BJ (cell line): Measurements from ENCODE around the gene OPN1SW. TPM values are rescaled to one million over a fixed set of nuclear protein-coding genes. Genes with fewer than 3 reads are reported as not detected.

ENCODE experiments used
- CTCF ChIA-PET: fragments of 350-600 bp; formaldehyde crosslinking; extraction: SDS; loops from one replicate; lab custom pipeline; 2021; ENCODE audit warnings: antibody characterized with exemption, inconsistent platforms; lab: Yijun Ruan, JAX
- POLR2A ChIA-PET: fragments of 300-600 bp; sonication (Branson Sonifier 250); formaldehyde crosslinking; extraction: SDS; loops from one replicate; lab custom pipeline; 2021; ENCODE audit warnings: antibody characterized with exemption; lab: Charles Lee
- DNase-seq: peaks from one replicate; pipeline ENCODE4 v3.0.0-alpha.2; 2011; ENCODE audit warnings: low read depth
- H3K27me3 ChIP-seq: 2 replicates; pipeline ENCODE4 v1.6.0; 2011; ENCODE audit warnings: low read length; ENCODE audit not compliant: control insufficient read depth, insufficient read depth
- H3K36me3 ChIP-seq: 2 replicates; pipeline ENCODE4 v1.5.1; 2011; ENCODE audit warnings: low read length; ENCODE audit not compliant: control insufficient read depth, insufficient read depth
- H3K4me3 ChIP-seq: 2 replicates; pipeline ENCODE4 v1.5.1; 2011; ENCODE audit warnings: low read depth, mild to moderate bottlenecking, control low read depth, low read length
- polyA plus RNA-seq: library from polyadenylated mRNA; depleted of rRNA; stranded (reverse); fragments of >200 nt; gene quantifications from 2 replicates; pipeline ENCODE4 v1.2.3, GENCODE V29; 2011
- TF ChIP-seq, protein P1 (sequence below): IDR thresholded peaks from 2 replicates; pipeline ENCODE4 v1.5.1; 2011; ENCODE audit warnings: low read depth, mild to moderate bottlenecking, control low read depth, inconsistent platforms, low read length, moderate library complexity; ENCODE audit not compliant: insufficient read depth

The OPN1SW gene
- polyA plus RNA-seq, 1 experiment, result not detected

DNA sequence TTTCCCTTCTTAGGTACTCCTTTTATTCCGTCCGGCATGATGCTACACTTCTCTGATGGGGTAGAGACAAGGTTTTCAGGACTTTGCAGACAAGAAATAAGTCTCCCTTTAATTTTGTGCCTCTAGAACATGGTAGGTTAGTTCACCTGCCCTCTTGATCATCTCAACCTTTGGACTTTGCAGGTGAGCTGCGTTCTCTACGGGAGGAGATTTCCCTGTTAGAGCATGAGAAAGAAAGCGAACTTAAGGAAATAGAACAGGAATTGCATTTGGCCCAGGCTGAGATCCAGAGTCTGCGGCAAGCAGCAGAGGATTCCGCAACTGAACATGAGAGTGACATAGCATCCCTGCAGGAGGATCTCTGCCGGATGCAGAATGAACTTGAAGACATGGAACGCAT lies 25.4 kb upstream of the OPN1SW start:
- Histone ChIP-seq H3K27me3 (no peaks in the 10 kb centered on the region), H3K36me3 (peaks cover 12% of the 10 kb centered on the region), H3K4me3 (no peak overlapping the region)
- CTCF ChIA-PET, result interaction anchor here (0.8 kb wide), 1 partner anchor 16 kb away, joined by 3 read pairs; no protein-coding TSS in a partner anchor
- TF ChIP-seq, protein P1, sequence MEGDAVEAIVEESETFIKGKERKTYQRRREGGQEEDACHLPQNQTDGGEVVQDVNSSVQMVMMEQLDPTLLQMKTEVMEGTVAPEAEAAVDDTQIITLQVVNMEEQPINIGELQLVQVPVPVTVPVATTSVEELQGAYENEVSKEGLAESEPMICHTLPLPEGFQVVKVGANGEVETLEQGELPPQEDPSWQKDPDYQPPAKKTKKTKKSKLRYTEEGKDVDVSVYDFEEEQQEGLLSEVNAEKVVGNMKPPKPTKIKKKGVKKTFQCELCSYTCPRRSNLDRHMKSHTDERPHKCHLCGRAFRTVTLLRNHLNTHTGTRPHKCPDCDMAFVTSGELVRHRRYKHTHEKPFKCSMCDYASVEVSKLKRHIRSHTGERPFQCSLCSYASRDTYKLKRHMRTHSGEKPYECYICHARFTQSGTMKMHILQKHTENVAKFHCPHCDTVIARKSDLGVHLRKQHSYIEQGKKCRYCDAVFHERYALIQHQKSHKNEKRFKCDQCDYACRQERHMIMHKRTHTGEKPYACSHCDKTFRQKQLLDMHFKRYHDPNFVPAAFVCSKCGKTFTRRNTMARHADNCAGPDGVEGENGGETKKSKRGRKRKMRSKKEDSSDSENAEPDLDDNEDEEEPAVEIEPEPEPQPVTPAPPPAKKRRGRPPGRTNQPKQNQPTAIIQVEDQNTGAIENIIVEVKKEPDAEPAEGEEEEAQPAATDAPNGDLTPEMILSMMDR, result no peak
- no peak for DNase-seq
- POLR2A ChIA-PET, result no interaction called here

DNA sequence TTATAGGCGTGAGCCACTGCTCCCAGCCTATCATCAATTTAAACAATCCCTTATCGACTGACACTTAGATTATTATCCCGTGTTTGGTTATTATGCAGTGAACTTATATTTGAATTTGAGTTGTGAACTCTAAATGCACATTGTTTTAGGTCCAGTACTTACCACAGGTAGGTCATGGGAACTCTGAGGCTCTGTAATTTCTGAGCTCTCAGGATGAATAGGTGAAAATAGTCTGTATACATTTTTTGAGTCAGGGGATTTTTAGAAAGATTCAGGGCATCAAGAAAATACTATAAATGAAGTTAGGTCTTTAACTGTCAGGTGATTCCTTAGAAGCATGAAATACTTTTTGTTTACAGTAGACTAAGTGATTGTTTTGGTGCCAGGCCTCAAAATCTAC lies 25.0 kb upstream of the OPN1SW start:
- no peak for DNase-seq
- TF ChIP-seq, protein P1, result no peak
- peaks cover 8% of the 10 kb centered on the region for H3K36me3 ChIP-seq
- POLR2A ChIA-PET, result no interaction called here
- CTCF ChIA-PET, result interaction anchor here (0.6 to 0.8 kb wide), 2 partner anchors 13 to 16 kb away, joined by 3 to 4 read pairs; no protein-coding TSS in a partner anchor
- H3K4me3 ChIP-seq, result no peak overlapping the region
- H3K27me3 ChIP-seq, result no peaks in the 10 kb centered on the region

DNA sequence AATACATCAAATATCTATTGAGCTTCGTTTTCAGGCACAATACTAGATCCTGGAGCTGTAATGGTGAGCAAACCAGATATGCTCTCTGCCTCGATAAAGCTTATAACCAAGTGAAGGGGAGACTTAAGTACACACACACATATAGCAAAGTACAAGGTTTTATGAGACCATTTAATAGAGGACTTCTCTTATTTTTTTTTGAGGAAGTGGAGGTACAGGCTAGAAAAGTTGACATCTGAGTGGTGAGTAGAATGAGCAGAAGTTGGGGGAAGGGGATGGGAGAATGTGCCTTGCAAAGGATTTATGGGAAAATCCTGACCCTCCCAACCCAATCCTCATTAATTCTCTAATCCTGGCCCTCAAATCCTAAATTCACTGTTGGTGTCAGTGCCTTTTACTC lies 23.9 kb upstream of the OPN1SW start:
- CTCF ChIA-PET, result interaction anchor here (1.0 kb wide), 1 partner anchor 11 kb away, joined by 3 read pairs; no protein-coding TSS in a partner anchor
- no peak overlapping the region for H3K4me3 ChIP-seq
- POLR2A ChIA-PET, result no interaction called here
- TF ChIP-seq, protein P1, result no peak
- DNase-seq, result no peak
- peaks cover 3% of the 10 kb centered on the region for H3K36me3 ChIP-seq
- no peaks in the 10 kb centered on the region for H3K27me3 ChIP-seq

DNA sequence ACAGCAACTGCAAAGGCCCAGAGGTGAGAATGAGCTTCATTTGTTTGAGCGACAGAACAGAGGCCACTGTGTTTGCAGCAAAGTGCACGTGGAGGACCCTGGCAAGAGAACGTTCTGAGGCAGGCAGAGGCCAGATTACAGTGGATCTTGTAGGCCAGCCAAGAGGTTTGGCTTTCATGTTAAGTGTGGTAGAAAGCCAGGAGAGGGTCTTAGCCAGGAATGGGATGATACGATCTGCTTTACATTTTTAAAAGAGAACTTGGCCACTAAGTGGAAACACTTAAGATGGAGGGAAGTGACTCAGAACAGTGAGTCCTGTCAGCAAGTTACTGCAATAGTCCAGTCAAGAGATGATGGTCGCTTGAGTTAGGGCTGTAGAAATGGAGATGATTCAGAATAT lies 20.7 kb upstream of the OPN1SW start:
- Histone ChIP-seq H3K27me3 (no peaks in the 10 kb centered on the region), H3K36me3 (peaks cover 3% of the 10 kb centered on the region; the same call in 1 of the 2 replicates), H3K4me3 (no peak overlapping the region)
- DNase-seq, result no peak
- TF ChIP-seq, protein P1, result no peak
- ChIA-PET CTCF (interaction anchor here (1.3 to 1.5 kb wide), 2 partner anchors 14 to 87 kb away, joined by 4 read pairs; no protein-coding TSS in a partner anchor), POLR2A (no interaction called here)

DNA sequence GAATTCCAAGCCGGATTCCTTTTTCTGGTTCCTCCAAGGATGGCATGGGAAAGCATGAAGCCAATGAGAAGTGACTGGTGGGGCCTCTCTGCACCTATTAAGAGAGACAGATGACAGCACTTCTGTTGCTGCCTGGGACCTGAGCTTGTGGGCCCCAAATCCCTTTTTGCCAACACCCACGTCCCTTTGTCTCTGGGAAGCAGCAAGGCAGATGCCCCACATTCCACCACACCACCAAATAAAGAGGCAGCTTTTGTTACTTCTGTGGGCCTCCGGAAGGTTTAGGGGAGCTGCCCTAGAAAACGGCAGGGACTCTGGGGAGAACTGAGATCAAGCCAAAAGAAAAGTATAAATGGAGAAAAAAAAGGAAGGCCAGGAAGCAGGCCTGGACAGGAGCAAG lies 19.5 kb upstream of the OPN1SW start:
- POLR2A ChIA-PET, result no interaction called here
- no peak for DNase-seq
- TF ChIP-seq, protein P1, result no peak
- H3K4me3 ChIP-seq, result no peak overlapping the region
- CTCF ChIA-PET, result interaction anchor here (0.8 to 1.3 kb wide), 2 partner anchors 14 to 15 kb away, joined by 3 to 4 read pairs; no protein-coding TSS in a partner anchor
- no peaks in the 10 kb centered on the region; the same call in 1 of the 2 replicates for H3K36me3 ChIP-seq
- H3K27me3 ChIP-seq, result no peaks in the 10 kb centered on the region
